Adipocyte (in vitro differentiated cells): ENCODE measurements around the gene HSD3B7.
A peak's percentile ranks its signal among the peaks of the same experiment; 100 is the strongest.
"Not testable (repeated sequence)": the region's sequence is repeated elsewhere in the genome, so short reads cannot be mapped to it uniquely, and the experiment has no call there.

Experiments used
- DNase-seq: peaks from one replicate; pipeline ENCODE4 v3.0.0-alpha.2; 2015; ENCODE audit warnings: low read depth
- H3K27me3 ChIP-seq: replicated peaks from 2 replicates; pipeline ENCODE4 v1.7.0; 2013; ENCODE audit warnings: mild to moderate bottlenecking, low read length, moderate library complexity; ENCODE audit not compliant: control insufficient read depth, insufficient read depth
- H3K36me3 ChIP-seq: 2 replicates; pipeline ENCODE4 v1.7.0; 2013; ENCODE audit warnings: low read length, mild to moderate bottlenecking, moderate library complexity; ENCODE audit not compliant: control insufficient read depth, insufficient read depth, severe bottlenecking
- H3K4me1 ChIP-seq: 2 replicates; pipeline ENCODE4 v1.7.0; 2013; ENCODE audit warnings: mild to moderate bottlenecking, low read length, moderate library complexity; ENCODE audit not compliant: control insufficient read depth, insufficient read depth
- H3K4me3 ChIP-seq: 2 replicates; pipeline ENCODE4 v1.7.0; 2013; ENCODE audit warnings: mild to moderate bottlenecking, low read length, moderate library complexity
- H3K9ac ChIP-seq: 2 replicates; pipeline ENCODE4 v1.7.0; 2013; ENCODE audit warnings: mild to moderate bottlenecking, low read length, moderate library complexity
- H3K9me3 ChIP-seq: 2 replicates; pipeline ENCODE4 v1.7.0; 2013; ENCODE audit warnings: mild to moderate bottlenecking, low read length, moderate library complexity; ENCODE audit not compliant: control insufficient read depth

The HSD3B7 gene

GRCh38 chr16:31006589-31006988, 21.6 kb downstream of the HSD3B7 start:
- Histone ChIP-seq H3K4me1 (peaks cover 4% of the 10 kb centered on the region), H3K4me3 (no peak overlapping the region), H3K9ac (no peak overlapping the region), H3K9me3 (no peaks in the 10 kb centered on the region), H3K36me3 (no peaks in the 10 kb centered on the region), H3K27me3 (peaks cover 8% of the 10 kb centered on the region)
- DNase-seq = no peak

GRCh38 chr16:31007684-31008083, 22.7 kb downstream of the HSD3B7 start:
- H3K36me3 ChIP-seq = no peaks in the 10 kb centered on the region
- no peak overlapping the region for H3K4me3 ChIP-seq
- no peaks in the 10 kb centered on the region for H3K4me1 ChIP-seq
- no peaks in the 10 kb centered on the region for H3K9me3 ChIP-seq
- H3K9ac ChIP-seq = no peak overlapping the region
- peaks cover 19% of the 10 kb centered on the region for H3K27me3 ChIP-seq
- DNase-seq = no peak

GRCh38 chr16:31008149-31008548, 23.1 kb downstream of the HSD3B7 start:
- Histone ChIP-seq H3K4me1 (no peaks in the 10 kb centered on the region), H3K36me3 (no peaks in the 10 kb centered on the region), H3K27me3 (peaks cover 19% of the 10 kb centered on the region), H3K9ac (no peak overlapping the region), H3K9me3 (no peaks in the 10 kb centered on the region), H3K4me3 (no peak overlapping the region)
- DNase-seq = peak; percentile 31

- Histone ChIP-seq H3K4me1 (no peaks in the 10 kb centered on the region), H3K27me3 (peaks cover 19% of the 10 kb centered on the region), H3K36me3 (no peaks in the 10 kb centered on the region), H3K4me3 (no peak overlapping the region), H3K9me3 (no peaks in the 10 kb centered on the region), H3K9ac (no peak overlapping the region)
- no peak for DNase-seq
Measured at GRCh38 chr16:31008551-31008950, 23.5 kb downstream of the HSD3B7 start.

GRCh38 chr16:31009120-31009519, 24.1 kb downstream of the HSD3B7 start:
- H3K9me3 ChIP-seq = no peaks in the 10 kb centered on the region
- no peak for DNase-seq
- no peaks in the 10 kb centered on the region for H3K36me3 ChIP-seq
- H3K4me1 ChIP-seq = no peaks in the 10 kb centered on the region
- H3K4me3 ChIP-seq = no peak overlapping the region
- H3K9ac ChIP-seq = no peak overlapping the region
- H3K27me3 ChIP-seq = peaks cover 19% of the 10 kb centered on the region

- H3K9me3 ChIP-seq = no peaks in the 10 kb centered on the region
- no peak overlapping the region for H3K4me3 ChIP-seq
- no peak overlapping the region for H3K9ac ChIP-seq
- peaks cover 19% of the 10 kb centered on the region for H3K27me3 ChIP-seq
- no peak for DNase-seq
- H3K36me3 ChIP-seq = no peaks in the 10 kb centered on the region
- H3K4me1 ChIP-seq = no peaks in the 10 kb centered on the region
Measured at GRCh38 chr16:31009894-31010584, 25.0 kb downstream of the HSD3B7 start.

GRCh38 chr16:31010585-31011325, 25.7 kb downstream of the HSD3B7 start, which contains the start of gene STX1B:
Gene STX1B, minus strand, starts transcription at chr16:31010638. Its CDS starts 242 bp downstream, at chr16:31010396.
- peaks cover 19% of the 10 kb centered on the region for H3K27me3 ChIP-seq
- no peak within 1 kb of the TSS for H3K4me3 ChIP-seq
- peak; percentile 70 for DNase-seq
- no peaks in the 10 kb centered on the region for H3K4me1 ChIP-seq
- no peaks in the 10 kb centered on the region for H3K36me3 ChIP-seq
- no peaks in the 10 kb centered on the region for H3K9me3 ChIP-seq
- H3K9ac ChIP-seq = no peak within 1 kb of the TSS

GRCh38 chr16:31011815-31012214, 26.8 kb downstream of the HSD3B7 start:
- not testable (repeated sequence) for DNase-seq, H3K9me3 ChIP-seq, H3K4me3 ChIP-seq, H3K4me1 ChIP-seq, H3K9ac ChIP-seq, H3K36me3 ChIP-seq
- H3K27me3 ChIP-seq = peaks cover 19% of the 10 kb centered on the region

GRCh38 chr16:31013292-31013691, 28.3 kb downstream of the HSD3B7 start:
- not testable (repeated sequence) for H3K36me3 ChIP-seq, H3K9ac ChIP-seq, H3K4me1 ChIP-seq, H3K9me3 ChIP-seq, H3K4me3 ChIP-seq, DNase-seq
- peaks cover 19% of the 10 kb centered on the region for H3K27me3 ChIP-seq

GRCh38 chr16:31016018-31016417, 31.0 kb downstream of the HSD3B7 start:
- H3K27me3 ChIP-seq = peaks cover 16% of the 10 kb centered on the region
- no peak overlapping the region for H3K4me3 ChIP-seq
- no peaks in the 10 kb centered on the region for H3K9me3 ChIP-seq
- no peak for DNase-seq
- no peaks in the 10 kb centered on the region for H3K4me1 ChIP-seq
- H3K9ac ChIP-seq = no peak overlapping the region
- no peaks in the 10 kb centered on the region for H3K36me3 ChIP-seq

- not testable (repeated sequence) for H3K4me1 ChIP-seq, H3K9me3 ChIP-seq, DNase-seq
Measured at GRCh38 chr16:31017756-31018155, 32.7 kb downstream of the HSD3B7 start.

More at GRCh38 chr16:31017756-31018155, 32.7 kb downstream of the HSD3B7 start:
- H3K9ac ChIP-seq, H3K36me3 ChIP-seq, H3K27me3 ChIP-seq, H3K4me3 ChIP-seq: not testable (repeated sequence)
